Stimulated activated CD4-positive, alpha-beta T cell treated with anti-CD3 and anti-CD28 coated beads, Interleukin-15, amount 100 ng/mL, for 24 hours (primary cell): ENCODE measurements around the gene GOLGA6A.
"Not testable (repeated sequence)": the region's sequence is repeated elsewhere in the genome, so short reads cannot be mapped to it uniquely, and the experiment has no call there.

ENCODE experiments used
- DNase-seq: peaks from one replicate; pipeline ENCODE4 v3.0.0-alpha.2; 2020

GOLGA6A gene

DNA sequence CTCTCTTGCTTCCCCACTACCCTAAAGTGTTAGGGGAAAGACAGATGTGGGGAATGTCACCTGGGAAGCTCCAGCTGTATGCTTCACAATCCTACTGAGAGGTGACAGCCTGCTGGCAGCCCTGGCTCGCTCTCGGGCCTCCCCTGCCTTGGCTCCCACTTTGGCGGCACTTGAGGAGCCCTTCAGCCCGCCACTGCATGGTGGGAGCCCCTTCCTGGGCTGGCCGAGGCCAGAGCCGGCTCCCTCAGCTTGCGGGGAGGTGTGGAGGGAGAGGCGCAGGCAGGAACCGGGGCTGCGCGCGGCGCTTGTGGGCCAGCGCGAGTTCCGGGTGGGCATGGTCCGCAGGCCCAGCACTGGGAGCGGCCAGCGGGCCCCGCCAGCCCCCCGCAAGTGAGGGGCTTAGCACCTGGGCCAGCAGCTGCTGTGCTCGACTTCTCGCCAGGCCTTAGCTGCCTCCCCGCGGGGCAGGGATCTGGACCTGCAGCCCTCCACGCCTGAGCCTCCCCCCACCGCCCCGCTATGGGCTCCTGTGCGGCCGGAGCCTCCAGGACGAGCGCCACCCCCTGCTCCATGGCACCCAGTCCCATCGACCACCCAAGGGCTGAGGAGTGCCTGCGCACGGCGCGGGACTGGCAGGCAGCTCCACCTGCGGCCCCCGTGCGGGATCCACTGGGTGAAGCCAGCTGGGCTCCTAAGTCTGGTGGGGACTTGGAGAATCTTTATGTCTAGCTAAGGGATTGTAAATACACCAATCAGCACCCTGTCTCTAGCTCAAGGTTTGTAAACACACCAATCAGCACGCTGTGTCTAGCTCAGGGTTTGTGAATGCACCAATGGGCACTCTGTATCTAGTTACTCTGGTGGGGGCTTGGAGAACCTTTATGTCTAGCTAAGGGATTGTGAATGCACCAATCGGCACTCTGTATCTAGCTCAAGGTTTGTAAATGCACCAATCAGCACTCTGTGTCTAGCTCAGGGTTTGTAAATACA is 29.8 kb downstream of the GOLGA6A start:
- not testable (repeated sequence) for DNase-seq

DNA sequence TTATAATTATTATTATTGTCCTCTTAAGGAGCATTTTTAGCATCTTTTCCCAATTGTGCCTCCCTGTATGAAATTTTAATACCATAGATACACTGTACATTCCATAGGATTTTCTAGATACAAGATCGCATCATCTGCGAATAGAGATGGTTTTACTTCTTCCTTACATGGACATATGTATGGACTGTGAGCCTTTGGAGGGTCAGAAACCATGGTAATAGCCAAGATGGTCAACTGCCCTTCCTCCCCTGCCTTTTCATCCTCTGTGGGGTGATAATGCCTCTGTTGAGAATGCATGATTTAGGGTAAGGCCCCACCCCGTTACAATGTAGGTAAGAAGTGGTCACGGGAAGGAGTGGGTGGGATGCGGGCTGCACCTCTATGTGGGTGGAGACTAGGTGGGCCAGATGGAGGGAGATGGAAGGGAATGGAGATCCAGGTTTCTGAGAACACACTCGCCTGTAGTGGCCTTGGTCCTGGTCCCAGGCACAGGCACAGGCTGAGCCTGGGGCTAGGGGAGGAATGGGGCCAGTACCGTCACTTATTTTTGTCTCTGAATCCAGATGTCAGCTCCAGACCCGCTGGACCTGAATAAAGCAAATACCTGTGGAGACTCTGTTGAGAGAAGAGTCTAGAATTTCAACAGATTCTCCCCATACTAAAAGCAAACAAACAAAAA is 31.7 kb downstream of the GOLGA6A start:
- DNase-seq, result no peak

DNA sequence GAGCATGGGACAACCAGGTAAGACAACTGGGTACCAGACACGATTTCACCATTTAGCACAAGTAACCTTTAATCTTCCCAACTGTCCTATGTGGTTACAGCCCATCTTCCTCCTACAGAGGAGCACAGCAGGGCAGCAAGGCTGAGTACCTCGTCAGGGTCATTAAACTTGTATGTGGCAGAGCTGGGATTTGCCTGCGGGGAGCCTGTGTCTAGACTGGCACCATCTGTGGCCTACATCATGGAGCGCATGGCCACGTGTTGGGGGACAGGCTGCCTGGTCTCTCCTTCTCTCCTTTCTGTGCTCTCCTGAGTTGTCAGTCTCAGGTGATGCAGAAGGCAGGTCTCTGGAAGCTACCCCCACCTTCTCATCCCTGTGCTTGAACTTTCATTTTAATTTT is 32.2 kb downstream of the GOLGA6A start:
- DNase-seq, result no peak

DNA sequence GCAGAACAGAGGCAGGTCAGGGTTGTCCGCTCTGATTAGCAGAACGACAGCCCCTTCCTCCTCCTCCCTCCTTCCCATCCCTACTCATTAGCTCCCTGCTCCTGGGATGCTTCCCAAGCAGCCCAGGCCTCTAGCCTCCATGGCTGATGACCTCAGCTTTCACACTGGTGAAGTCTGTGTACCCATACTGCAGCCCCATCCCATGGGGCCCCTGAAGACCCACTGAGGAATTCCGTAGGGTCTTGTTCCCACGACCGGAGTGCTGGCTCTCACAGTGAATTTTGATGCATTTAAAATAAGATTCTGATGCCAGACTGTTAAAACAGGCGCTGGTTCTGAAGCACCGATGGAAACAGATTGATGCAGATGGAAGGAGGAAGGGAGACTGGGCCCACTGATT is 36.1 kb downstream of the GOLGA6A start:
- no peak for DNase-seq

DNA sequence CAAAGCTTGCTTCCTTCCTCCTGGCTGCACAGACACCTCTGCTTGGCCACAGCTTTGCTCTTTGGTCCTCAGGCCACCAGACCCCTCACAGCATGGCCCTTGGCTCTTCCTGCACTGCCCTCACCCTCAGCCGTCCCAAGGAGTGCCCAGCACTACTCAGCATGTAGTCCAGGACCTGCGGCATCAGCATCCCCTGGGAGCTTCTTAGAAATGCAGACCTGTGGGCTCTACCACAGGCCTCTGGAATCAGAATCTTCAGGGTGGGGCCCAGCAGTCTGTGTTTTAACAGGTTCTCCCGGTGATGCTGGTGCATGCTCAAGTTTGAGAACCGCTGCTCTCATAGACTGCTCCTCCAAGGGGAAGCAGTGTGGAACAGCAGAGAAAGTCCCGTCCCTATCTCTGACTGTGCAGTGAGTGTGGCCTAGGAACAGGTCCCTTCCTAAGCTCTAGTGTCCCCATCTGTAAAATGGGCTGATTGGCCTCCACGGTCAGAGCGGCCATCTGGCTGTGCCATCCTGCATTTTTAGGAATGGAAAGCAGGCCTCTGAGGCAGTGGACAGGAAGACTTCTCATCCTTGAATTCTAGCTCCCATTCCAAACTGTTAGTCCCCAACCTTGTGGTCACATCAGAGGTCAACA is 36.6 kb downstream of the GOLGA6A start:
- no peak for DNase-seq

DNA sequence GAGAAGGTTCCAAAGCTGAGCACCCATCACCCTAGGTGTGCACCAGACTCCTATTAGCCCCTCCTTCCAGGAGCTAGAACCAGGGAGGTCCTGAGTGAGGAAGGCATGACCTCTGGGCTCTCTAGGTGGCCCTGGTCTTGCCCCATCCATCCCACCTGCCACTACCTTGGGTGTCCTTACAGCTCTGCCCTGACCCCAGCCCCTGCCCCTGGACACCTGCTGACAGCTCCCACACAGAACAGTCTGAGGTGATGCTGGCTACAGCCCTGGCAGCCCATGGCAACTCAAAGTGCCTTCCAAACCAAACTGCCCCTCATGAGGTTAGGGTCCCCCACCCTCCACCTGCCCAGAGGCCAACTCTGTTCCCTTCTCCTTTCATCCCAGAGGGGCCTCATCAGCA is 37.2 kb downstream of the GOLGA6A start:
- DNase-seq, result no peak

DNA sequence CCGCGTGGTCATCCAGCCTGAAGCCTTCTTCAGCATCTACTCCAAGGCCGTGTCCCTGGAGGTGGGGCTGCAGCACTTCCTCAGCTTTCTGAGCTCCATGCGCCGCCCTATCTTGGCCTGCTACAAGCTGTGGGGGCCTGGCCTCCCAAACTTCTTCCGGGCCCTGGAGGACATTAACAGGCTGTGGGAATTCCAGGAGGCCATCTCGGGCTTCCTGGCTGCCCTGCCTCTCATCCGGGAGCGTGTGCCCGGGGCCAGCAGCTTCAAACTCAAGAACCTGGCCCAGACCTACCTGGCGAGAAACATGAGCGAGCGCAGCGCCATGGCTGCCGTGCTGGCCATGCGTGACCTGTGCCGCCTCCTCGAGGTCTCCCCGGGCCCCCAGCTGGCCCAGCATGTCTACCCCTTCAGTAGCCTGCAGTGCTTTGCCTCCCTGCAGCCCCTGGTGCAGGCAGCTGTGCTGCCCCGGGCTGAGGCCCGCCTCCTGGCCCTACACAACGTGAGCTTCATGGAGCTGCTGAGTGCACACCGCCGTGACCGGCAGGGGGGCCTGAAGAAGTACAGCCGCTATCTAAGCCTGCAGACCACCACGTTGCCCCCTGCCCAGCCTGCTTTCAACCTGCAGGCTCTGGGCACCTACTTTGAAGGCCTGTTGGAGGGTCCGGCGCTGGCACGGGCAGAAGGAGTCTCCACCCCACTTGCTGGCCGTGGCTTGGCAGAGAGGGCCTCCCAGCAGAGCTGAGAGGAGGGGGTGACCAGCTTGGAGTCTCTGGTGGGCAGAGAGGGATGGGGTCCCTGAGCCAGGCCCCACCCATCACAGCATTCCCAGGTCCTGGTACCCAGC is 37.9 kb downstream of the GOLGA6A start:
- no peak for DNase-seq

DNA sequence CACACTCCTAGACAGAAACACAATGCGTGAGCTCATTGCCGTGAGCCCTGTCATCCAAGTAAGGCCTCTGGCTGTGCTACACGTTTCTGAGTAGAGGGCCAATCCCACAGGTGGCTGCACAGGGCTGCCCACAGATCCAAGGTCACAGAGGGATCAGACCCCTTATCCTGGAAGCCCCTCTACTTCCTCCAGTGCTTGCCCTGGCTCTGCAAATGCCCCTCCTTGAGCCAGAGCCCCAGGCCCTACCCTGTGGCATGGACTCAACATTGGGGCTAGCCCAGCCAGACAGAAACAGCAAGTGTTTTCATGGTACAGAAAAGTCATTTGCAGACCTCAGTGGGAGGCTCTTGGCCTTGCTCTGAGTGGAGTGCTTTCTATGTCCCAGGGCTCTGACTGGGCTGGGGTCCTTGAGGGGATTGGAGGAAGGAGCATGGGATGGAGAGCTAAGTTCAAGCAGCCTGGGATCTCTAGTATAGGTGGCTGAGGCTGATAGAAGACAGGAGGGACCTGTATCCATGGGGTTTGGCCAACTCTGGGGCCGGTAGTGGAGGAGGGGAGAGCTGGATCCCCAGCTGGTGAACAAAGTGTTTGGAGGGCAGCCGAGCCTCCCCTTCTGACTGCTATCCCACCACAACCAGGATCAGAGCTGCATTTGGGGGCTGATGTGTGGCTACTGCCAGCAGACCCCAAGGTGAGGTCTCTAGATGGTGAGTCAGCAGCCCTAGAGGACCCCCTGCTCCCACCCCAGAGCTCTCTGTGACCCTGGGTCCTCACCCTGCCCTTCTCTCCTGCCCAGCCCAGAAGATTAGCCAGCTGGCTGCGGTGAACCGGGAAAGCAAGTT is 38.7 kb downstream of the GOLGA6A start:
- no peak for DNase-seq

DNA sequence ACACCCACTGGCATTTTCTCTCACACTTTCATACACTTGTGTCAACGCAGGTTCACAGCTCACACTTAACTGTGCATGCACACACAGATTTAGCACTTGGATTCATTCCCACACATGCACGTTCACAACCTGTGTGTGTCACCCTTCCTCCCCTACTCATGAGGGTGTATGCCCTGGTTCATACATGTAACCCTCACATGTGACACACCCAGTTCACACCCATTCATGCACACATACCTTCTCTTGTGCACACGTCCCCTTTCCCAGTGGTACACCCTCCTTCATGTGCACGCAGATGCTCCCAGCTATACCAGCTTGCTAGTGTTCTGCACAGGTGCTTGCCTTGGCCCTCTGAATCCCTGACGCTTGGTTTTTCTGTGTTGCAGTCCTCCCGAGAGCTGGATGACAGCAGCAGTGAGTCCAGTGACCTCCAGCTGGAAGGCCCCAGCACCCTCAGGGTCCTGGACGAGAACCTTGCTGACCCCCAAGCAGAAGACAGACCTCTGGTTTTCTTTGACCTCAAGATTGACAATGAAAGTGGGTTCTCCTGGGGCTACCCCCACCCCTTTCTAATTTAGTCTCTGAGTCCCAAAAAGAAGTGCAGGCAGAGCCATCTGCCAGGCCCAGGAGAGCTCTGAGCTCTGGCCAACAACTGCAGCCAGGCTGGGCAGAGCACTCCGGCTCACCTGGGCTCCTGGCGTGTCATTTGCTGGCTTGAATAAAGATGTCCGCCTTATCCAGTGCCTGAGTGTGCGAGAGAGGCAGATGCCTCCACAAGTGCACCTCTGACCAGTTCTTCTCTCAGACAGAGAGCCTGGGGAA is 39.5 kb downstream of the GOLGA6A start:
- DNase-seq, result no peak

DNA sequence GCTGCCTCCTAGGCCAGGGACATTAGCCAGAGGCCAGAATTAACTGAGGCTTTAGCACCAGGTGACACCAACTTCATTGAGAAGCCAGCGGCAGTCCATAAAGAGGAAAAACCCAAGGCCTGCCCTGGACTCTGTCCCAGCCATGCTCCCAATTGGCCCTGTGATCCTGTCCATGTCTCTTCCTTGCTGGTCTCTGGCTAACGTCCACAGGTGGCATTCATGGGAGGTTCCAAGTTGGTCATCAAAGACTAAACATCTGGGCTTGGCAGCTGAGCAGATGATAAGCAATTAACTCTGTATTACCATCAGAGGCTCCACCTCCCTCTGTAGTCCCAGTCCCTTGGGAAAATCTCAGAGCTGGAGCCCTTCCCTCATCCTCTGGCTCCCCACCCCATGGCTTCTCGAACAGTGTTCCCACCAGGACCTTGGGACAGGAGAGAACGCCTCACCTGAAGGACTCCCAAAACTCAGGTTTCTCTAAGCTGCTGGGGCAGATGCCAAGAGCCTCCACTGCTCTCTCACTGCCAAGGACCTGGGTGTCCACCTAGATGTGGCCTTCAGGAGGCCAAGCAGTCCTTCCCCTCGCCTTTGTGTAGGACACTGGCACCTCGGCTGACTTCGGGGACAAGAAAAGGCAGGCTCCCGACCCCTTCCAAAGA is 40.4 kb downstream of the GOLGA6A start:
- no peak for DNase-seq

DNA sequence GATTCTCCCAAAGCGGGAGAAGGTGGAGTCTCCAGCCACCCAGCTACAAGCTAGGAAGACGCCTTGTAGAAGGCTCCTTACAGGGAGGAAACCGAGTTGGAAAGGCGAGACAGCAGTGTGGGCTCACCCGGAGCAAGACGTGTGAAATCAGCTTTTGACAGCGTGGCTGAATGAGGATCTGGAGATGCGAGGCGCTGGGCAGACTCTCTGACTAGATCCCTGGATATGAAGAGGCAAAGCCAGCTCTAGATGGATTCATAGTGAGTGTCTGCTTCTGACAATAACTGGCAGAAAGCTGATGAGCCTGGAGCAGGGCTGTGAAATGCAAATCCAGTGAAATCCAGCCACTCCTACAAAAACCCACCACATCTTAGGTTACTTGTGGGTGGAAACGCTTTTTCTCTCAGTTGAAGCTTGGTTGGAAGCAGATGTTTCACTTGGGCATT is 41.0 kb downstream of the GOLGA6A start:
- DNase-seq, result no peak

DNA sequence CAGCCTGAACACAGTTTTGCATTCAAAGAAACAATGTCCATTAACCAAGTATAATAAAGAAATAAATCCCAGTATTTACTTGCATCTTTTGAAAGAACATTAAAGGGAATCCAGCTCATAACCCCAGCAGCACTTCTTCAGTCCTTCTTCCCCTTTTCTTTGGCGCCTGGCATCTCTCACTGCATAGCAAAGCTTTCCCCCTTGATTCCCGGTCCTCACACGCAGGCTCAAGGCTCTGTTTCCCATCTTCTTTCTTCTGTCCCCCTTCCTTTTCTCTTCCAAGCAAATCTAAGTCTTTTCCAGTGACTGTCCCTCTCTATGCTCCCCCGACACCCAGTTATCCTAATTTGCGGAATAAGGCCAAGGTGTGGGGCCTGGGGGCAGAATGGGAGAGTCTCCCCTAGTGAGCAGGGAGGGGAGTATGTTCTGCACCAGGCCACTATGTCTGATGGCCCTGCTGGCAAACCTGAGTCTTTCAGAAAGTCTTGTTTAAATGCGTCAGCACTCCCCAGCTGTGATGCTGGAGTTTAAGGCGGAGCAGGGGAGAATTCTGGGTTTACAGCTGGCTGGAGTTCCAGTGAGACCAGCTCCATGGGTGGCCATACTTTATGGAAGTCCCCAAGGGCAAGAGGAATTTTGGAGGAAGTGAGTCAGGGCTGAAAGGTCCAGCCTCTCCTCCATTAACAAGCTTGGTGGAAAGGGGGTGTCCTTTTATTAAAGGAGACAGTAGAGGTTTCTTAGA is 42.1 kb downstream of the GOLGA6A start:
- DNase-seq, result no peak

DNA sequence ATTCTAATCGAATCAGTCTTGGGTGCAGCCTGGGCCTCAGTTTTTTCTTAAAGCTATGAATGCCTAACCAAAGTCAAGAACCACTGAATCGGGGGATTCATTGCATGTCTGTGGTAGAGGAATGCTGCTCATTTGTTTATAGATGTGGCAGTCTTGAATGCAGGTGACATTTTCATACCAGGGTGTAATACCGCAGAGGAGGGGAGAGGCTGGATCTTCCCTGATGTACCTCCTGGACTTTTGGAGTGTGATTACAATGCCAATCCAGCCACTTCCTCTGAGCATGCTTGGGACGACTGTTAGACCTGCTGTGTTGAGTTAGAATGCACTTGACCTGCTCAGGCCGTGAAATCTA is 42.7 kb downstream of the GOLGA6A start:
- no peak for DNase-seq

DNA sequence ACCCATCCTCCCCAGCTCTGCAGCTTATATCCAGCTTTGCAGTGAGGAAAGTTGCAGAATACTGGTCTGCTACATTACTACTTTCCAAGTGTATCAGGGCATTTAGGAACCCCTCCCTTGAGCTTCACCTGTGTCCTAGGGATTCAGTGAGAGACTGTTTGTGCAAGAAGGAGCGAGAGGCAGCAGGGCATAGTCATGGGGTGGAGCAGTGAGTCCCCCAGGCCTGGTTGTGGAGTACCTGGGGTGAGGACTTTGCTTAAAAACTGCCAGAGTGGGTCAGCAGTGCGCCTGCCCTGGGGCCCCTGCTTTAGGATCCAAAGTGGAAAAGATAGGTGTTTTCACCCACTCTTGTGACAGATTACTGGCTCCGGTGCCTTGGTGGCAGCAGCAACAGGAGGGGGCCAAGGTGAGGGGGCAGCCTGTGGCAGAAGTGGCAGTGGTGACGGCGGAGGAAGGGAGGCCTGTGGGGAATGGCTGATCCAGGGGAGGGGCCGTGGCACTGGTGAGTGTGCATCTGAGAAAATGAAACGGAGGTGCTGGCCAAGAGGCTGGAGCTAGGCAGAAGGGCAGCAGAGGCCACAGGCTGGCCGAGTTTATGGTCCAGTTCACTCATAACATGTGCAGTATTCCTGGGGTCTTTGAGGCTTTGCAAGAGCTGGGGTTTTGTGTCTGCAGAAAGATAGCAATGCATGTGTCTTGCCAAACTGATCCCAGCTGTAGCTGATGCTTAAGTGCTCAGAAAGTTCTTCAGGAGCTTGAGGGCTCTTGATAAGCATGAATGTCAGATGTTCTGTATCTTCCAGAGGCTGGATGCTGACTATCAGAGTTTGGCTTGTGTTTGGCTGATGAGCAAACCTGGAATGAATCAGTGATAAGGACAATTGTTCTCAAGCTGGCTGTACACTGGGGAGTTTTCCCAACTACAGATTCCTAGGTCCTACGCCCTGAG is 43.4 kb downstream of the GOLGA6A start:
- no peak for DNase-seq

DNA sequence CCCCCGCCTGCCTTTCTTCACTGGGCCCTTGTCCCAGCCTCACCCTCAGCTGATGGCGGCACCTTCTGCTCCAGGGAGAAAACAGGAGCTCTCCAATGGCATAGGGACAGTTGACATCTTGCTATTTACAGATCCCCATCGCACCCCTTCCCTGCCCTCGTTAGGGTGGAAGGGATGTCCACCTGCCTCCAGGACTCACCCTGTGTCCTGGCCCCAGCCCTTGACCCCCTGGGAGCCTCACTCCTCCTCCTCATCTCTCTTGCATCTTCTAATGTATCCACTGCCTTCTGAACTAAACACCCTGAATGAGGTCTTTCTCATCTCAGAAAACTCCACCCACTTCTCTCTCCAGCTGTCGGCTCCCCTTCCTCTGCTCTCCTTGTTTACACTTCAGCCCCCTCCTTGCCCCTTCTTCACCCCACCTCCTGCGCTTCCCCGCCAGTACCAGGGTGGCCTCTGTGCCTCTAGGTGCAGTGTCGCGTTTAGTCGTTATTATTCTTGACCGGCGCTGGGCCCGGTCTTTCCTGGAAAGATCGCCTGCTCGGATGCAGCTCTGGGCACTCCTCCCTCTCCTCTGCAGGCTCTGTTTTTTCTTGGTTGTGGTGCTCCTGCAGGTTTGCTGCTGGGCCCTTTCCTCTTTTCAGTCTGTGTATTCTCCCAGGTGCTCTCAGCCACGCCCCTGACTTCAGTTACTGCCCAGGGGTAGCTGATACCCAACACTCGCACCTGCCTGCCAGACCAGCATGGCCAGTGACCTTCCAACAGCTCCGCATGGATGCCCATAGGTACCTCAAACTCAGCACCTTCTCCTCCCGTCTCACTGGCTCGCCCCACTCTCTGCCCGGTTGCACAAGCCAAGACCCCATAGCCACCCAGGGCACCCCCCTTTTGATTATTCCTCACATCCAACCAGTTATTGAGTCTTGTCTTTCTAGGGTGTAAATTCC is 44.9 kb downstream of the GOLGA6A start:
- DNase-seq, result no peak

DNA sequence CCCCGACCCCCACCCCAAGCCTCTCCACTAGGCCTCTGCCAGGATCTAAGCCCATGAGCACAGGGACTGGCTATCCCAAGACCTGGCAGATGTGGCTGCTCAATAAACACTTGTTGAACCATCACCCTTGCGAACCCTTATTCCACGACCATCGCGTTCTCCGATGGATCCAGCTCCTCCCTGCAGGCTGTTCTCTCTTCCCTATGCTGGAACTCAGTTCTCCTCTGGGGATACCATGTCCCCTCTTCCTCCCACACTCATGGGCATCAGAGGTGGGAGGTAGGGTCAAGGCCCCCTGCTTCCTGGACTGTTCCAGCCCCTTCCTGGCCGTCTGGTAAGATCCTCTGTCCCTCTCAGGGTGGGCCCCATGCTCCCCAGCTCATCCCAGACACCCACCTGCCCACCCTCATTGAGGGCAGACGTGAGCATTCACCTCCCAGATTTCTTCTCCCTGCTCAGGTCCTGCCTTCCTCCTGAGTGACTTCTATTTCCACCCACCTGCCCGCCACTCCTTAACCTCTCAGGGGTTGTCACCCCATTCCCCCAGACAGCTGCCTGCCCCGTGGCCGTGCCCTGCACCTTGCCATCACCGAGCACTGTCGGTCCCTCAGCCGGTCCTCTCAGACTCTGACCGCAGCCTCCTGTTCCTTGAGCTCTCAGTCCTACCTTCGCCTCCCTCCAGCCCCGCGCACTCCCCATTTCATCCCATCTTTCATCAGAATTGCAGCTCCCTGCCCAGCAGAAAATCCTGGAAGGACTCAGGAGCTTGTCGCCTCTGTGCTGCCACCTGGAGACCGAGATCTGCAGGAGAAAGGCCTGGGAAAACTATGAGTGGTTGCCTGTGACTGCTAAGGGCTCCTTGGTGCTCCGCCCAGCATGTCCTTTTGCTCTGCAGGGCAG is 45.8 kb downstream of the GOLGA6A start:
- no peak for DNase-seq
